Caco-2 (cell line): ENCODE data around the gene KRTAP10-2. TPM values are rescaled to one million over a fixed set of nuclear protein-coding genes. Genes with fewer than 3 reads are reported as not detected.

ENCODE experiments used
- BruUV-seq: library from RNA; stranded (reverse); fragments of 400-500 nt; replicated peaks from 2 replicates; lab custom pipeline; 2021; lab: Mats Ljungman, UMichigan
- CTCF ChIA-PET: fragments of 300-600 bp; sonication (Branson Sonifier 250); formaldehyde crosslinking; loops from one replicate; lab custom pipeline; 2022; ENCODE audit warnings: antibody characterized with exemption; lab: Charles Lee
- POLR2A ChIA-PET: fragments of 300-600 bp; sonication (Branson Sonifier 250); formaldehyde crosslinking; loops from one replicate; lab custom pipeline; 2022; ENCODE audit warnings: antibody characterized with exemption; lab: Charles Lee
- DNase-seq, 2 experiments: peaks; one replicate each; pipeline versions ENCODE4 v3.0.0 to v3.0.0-alpha.2; 2020 to 2022
- H3K27me3 ChIP-seq: replicated peaks from 2 replicates; pipeline ENCODE4 v1.6.0; 2011; ENCODE audit warnings: low read length; ENCODE audit not compliant: control insufficient read depth, insufficient read depth
- H3K36me3 ChIP-seq: 2 replicates; pipeline ENCODE4 v1.5.1; 2011; ENCODE audit warnings: low read length; ENCODE audit not compliant: control insufficient read depth, insufficient read depth
- H3K4me1 ChIP-seq: fragments of 250-450 bp; sonication (Bioruptor Pico); 2 replicates; pipeline ENCODE4 v1.5.1; 2020; ENCODE audit warnings: mild to moderate bottlenecking
- H3K4me3 ChIP-seq: 2 replicates; pipeline ENCODE4 v1.5.1; 2011; ENCODE audit warnings: low read depth, mild to moderate bottlenecking, control low read depth, low read length
- H3K9me3 ChIP-seq: fragments of 250-450 bp; sonication (Bioruptor Pico); 2 replicates; pipeline ENCODE4 v1.5.1; 2020; ENCODE audit warnings: mild to moderate bottlenecking, moderate library complexity
- H3K27ac Mint-ChIP-seq: one replicate; pipeline ENCODE4 v1.8.0; 2022; ENCODE audit warnings: mixed read lengths; ENCODE audit not compliant: unreplicated experiment
- H3K27me3 Mint-ChIP-seq: one replicate; pipeline ENCODE4 v1.8.0; 2022; ENCODE audit warnings: mixed read lengths; ENCODE audit not compliant: insufficient read depth, unreplicated experiment
- H3K36me3 Mint-ChIP-seq: one replicate; pipeline ENCODE4 v1.8.0; 2022; ENCODE audit warnings: mild to moderate bottlenecking, mixed read lengths; ENCODE audit not compliant: insufficient read depth, unreplicated experiment
- H3K4me1 Mint-ChIP-seq: one replicate; pipeline ENCODE4 v1.8.0; 2022; ENCODE audit warnings: low read depth, mixed read lengths; ENCODE audit not compliant: unreplicated experiment
- H3K4me3 Mint-ChIP-seq: one replicate; pipeline ENCODE4 v1.8.0; 2022; ENCODE audit warnings: mild to moderate bottlenecking, moderate library complexity, mixed read lengths; ENCODE audit not compliant: unreplicated experiment
- H3K9me3 Mint-ChIP-seq: one replicate; pipeline ENCODE4 v1.8.0; 2022; ENCODE audit warnings: mixed read lengths; ENCODE audit not compliant: unreplicated experiment
- CTCF ChIP-seq, 2 experiments: fragments of 200-600 bp in 1 of 2; IDR thresholded peaks; 1 replicate in 1 of 2; 2 replicates in 1 of 2; pipeline versions ENCODE4 v1.5.1 to v1.8.0; 2011 to 2022; ENCODE audit warnings: antibody characterized with exemption in 1 of 2, control low read depth in 1 of 2, inconsistent platforms in 1 of 2, low read depth in 1 of 2, low read length in 1 of 2, mild to moderate bottlenecking in 1 of 2, moderate library complexity in 1 of 2; ENCODE audit not compliant: insufficient read depth in 1 of 2, severe bottlenecking in 1 of 2, unreplicated experiment in 1 of 2
- intact Hi-C: fragments of 100-400 bp; cut with micrococcal nuclease; formaldehyde crosslinking; loops from one replicate; pipeline ENCODE4 v1.10.0; 2022; ENCODE audit not compliant: unreplicated experiment
- total RNA-seq: library from RNA; stranded (reverse); gene quantifications from 2 replicates; pipeline ENCODE4 v1.2.3, GENCODE V29; 2022

Gene KRTAP10-2
- total RNA-seq, 1 experiment from 2014 or later, result not detected

GRCh38 chr21:44527983-44528633 lies 23.2 kb downstream of the KRTAP10-2 start:
- Histone ChIP-seq H3K27me3 (no peaks in the 10 kb centered on the region), H3K9me3 (peaks cover 14% of the 10 kb centered on the region), H3K4me3 (no peak overlapping the region), H3K4me1 (no peaks in the 10 kb centered on the region), H3K36me3 (no peaks in the 10 kb centered on the region)
- no peaks in the 10 kb centered on the region for H3K4me1 Mint-ChIP-seq
- DNase-seq, result no peak
- no peak overlapping the region for H3K27ac Mint-ChIP-seq
- intact Hi-C loops, result no loop called here
- POLR2A ChIA-PET, result no interaction called here
- no peak for TF ChIP-seq CTCF (IDR thresholded peaks at IDR 0.05; ENCODE audit: insufficient read depth in 1 of 2, low read depth in 1 of 2, low read length in 1 of 2, severe bottlenecking in 1 of 2, unreplicated experiment in 1 of 2)
- CTCF ChIA-PET, result no interaction called here
- no peaks in the 10 kb centered on the region for H3K9me3 Mint-ChIP-seq
- no TSS peak for BruUV-seq
- no peaks in the 10 kb centered on the region for H3K36me3 Mint-ChIP-seq
- H3K4me3 Mint-ChIP-seq, result no peak overlapping the region
- peaks cover 6% of the 10 kb centered on the region for H3K27me3 Mint-ChIP-seq

GRCh38 chr21:44527156-44527982 lies 23.9 kb downstream of the KRTAP10-2 start:
- BruUV-seq, result no TSS peak
- Histone ChIP-seq H3K27me3 (no peaks in the 10 kb centered on the region), H3K9me3 (peaks cover 14% of the 10 kb centered on the region), H3K36me3 (no peaks in the 10 kb centered on the region), H3K4me1 (no peaks in the 10 kb centered on the region), H3K4me3 (no peak overlapping the region)
- Mint-ChIP-seq H3K4me1 (no peaks in the 10 kb centered on the region), H3K27me3 (peaks cover 6% of the 10 kb centered on the region), H3K36me3 (no peaks in the 10 kb centered on the region), H3K9me3 (no peaks in the 10 kb centered on the region), H3K27ac (no peak overlapping the region), H3K4me3 (no peak overlapping the region)
- TF ChIP-seq CTCF (IDR thresholded peaks at IDR 0.05; ENCODE audit: insufficient read depth in 1 of 2, low read depth in 1 of 2, low read length in 1 of 2, severe bottlenecking in 1 of 2, unreplicated experiment in 1 of 2), result no peak
- POLR2A ChIA-PET, result no interaction called here
- DNase-seq, result no peak
- intact Hi-C loops, result no loop called here
- CTCF ChIA-PET, result no interaction called here

- Histone ChIP-seq H3K36me3 (no peaks in the 10 kb centered on the region), H3K4me1 (no peaks in the 10 kb centered on the region), H3K4me3 (no peak overlapping the region), H3K9me3 (peaks cover 14% of the 10 kb centered on the region), H3K27me3 (no peaks in the 10 kb centered on the region)
- intact Hi-C loops, result no loop called here
- POLR2A ChIA-PET, result no interaction called here
- CTCF ChIA-PET, result no interaction called here
- H3K27me3 Mint-ChIP-seq, result peaks cover 3% of the 10 kb centered on the region
- no peak overlapping the region for H3K4me3 Mint-ChIP-seq
- H3K9me3 Mint-ChIP-seq, result no peaks in the 10 kb centered on the region
- BruUV-seq, result no TSS peak
- no peaks in the 10 kb centered on the region for H3K36me3 Mint-ChIP-seq
- no peak for TF ChIP-seq CTCF (IDR thresholded peaks at IDR 0.05; ENCODE audit: insufficient read depth in 1 of 2, low read depth in 1 of 2, low read length in 1 of 2, severe bottlenecking in 1 of 2, unreplicated experiment in 1 of 2)
- H3K27ac Mint-ChIP-seq, result no peak overlapping the region
- no peak for DNase-seq
- no peaks in the 10 kb centered on the region for H3K4me1 Mint-ChIP-seq
These were observed 25.0 kb downstream of the KRTAP10-2 start for GRCh38 chr21:44526096-44526997.
